ENCODE measurements around the gene JPH2.

Gene JPH2

GRCh38 chr20:44073011-44073674 lies 113.8 kb downstream of the JPH2 start:
- no peak for DNase-seq

GRCh38 chr20:44072384-44072783 lies 114.6 kb downstream of the JPH2 start:
- no peak for DNase-seq

- no peak for DNase-seq
Observed at GRCh38 chr20:44071526-44072111, 115.4 kb downstream of the JPH2 start.

- no peak for DNase-seq
Observed at GRCh38 chr20:44071057-44071456, 115.9 kb downstream of the JPH2 start.

- DNase-seq, result no peak
Observed at GRCh38 chr20:44070139-44070900, 116.7 kb downstream of the JPH2 start.

GRCh38 chr20:44069203-44070011 lies 117.6 kb downstream of the JPH2 start:
- DNase-seq, result no peak

- no peak for DNase-seq
Observed at GRCh38 chr20:44068316-44069201, 118.4 kb downstream of the JPH2 start.

GRCh38 chr20:44067650-44068081 lies 119.3 kb downstream of the JPH2 start:
- DNase-seq, result no peak

- no peak for DNase-seq
Observed at GRCh38 chr20:44066645-44067606, 120.1 kb downstream of the JPH2 start.

- DNase-seq, result no peak
Observed at GRCh38 chr20:44065401-44066340, 121.3 kb downstream of the JPH2 start.

GRCh38 chr20:44064501-44065400 lies 122.2 kb downstream of the JPH2 start:
- no peak for DNase-seq

Data from NCI-H1092 (cell line).